Stomach (tissue), 4 donors: Measurements from ENCODE around the gene CD58.

Source experiments
- EP300 ChIP-seq: sonication (generic); formaldehyde crosslinking; IDR thresholded peaks from one replicate; pipeline ENCODE4 v1.6.1; 2017; ENCODE audit warnings: antibody characterized with exemption
- POLR2AphosphoS5 ChIP-seq, 3 donors: sonication (generic); formaldehyde crosslinking; IDR thresholded peaks; one replicate each; pipeline ENCODE4 v1.6.1; 2016; ENCODE audit warnings: antibody characterized with exemption in 3 of 3
- TF ChIP-seq, protein P1 (sequence below), 7 experiments: fragments of 450-650 bp in 4 of 7; fragments of 200-600 bp in 3 of 7; sonication (generic) in 3 of 7; IDR thresholded peaks; one replicate each; pipeline ENCODE4 v1.5.1; 2016 to 2019; ENCODE audit warnings: antibody characterized with exemption in 7 of 7, control low read depth in 2 of 7, mild to moderate bottlenecking in 1 of 7

DNA sequence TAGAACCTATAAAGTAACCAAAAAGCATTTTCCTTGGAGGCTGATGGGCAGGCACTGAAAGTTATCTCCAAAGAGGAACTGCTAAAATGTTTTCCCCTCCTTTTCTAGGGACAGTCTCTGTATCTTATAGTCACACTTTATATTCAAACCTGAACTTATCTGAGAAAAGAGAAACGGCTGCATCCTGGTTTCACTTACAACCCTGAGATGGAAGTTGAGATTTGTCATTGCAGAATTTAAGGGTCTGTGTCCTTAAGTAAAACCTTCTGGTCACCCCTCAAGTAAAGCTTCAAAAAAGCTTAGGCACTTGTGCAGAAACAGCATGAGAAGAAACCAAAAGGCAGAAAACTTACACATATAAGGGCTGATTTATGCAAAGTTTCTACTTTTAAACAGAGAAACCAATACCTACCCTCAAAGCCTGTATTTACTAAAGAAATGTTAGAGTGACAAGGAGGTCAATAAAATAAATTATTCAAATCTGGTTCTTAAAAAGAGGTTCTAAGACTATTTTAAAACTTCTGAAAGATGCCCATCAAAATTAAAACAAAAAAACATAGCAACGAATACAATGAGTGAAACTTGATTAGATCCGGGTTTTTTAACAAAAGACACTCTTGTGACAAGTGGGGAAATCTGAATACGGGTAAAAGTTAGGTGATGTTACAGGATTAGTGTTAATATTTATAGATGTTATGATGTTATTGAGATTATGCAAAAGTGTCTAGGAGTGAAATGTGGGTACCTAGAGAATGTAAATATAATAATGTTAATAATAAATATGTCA lies 9.9 kb downstream of the CD58 start:
- TF ChIP-seq, protein P1, sequence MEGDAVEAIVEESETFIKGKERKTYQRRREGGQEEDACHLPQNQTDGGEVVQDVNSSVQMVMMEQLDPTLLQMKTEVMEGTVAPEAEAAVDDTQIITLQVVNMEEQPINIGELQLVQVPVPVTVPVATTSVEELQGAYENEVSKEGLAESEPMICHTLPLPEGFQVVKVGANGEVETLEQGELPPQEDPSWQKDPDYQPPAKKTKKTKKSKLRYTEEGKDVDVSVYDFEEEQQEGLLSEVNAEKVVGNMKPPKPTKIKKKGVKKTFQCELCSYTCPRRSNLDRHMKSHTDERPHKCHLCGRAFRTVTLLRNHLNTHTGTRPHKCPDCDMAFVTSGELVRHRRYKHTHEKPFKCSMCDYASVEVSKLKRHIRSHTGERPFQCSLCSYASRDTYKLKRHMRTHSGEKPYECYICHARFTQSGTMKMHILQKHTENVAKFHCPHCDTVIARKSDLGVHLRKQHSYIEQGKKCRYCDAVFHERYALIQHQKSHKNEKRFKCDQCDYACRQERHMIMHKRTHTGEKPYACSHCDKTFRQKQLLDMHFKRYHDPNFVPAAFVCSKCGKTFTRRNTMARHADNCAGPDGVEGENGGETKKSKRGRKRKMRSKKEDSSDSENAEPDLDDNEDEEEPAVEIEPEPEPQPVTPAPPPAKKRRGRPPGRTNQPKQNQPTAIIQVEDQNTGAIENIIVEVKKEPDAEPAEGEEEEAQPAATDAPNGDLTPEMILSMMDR (IDR thresholded peaks at IDR 0.05) = no peak
- TF ChIP-seq POLR2AphosphoS5 (IDR thresholded peaks at IDR 0.05) (no peak), EP300 (no peak)
